H1 (cell line): Measurements from ENCODE around the gene SNU13. TPM values are rescaled to one million over a fixed set of nuclear protein-coding genes. Genes with fewer than 3 reads are reported as not detected.

Experiments used
- CHD1 ChIP-seq: IDR thresholded peaks from 2 replicates; pipeline ENCODE4 v1.6.1; 2012; ENCODE audit warnings: low read depth, low read length, improper control_type of control experiment
- PHF8 ChIP-seq: fragments of 200-600 bp; sonication (generic); conservative IDR thresholded peaks from 2 replicates; pipeline ENCODE4 v1.7.1; 2012; ENCODE audit warnings: low read depth, mild to moderate bottlenecking, inconsistent platforms, low read length, moderate library complexity
- RNF2 ChIP-seq: fragments of 200-900, 300-1000 bp; sonication (generic); IDR thresholded peaks from 2 replicates; pipeline ENCODE4 v1.7.1; 2016; ENCODE audit warnings: borderline replicate concordance, low read depth, mild to moderate bottlenecking, antibody characterized with exemption, low read length; ENCODE audit not compliant: poor library complexity, severe bottlenecking; ENCODE audit errors: missing control alignments
- SRF ChIP-seq: IDR thresholded peaks from 2 replicates; pipeline ENCODE4 v1.6.1; 2011; ENCODE audit warnings: mild to moderate bottlenecking, low read depth, low read length, moderate library complexity
- polyA plus RNA-seq, 7 experiments: library from polyadenylated mRNA; depleted of rRNA in 3 of 7; stranded (reverse) in 5 of 7; unstranded in 2 of 7; fragments of >200 nt in 5 of 7; fragments of 200-250 nt in 2 of 7; gene quantifications; 1 replicate in 5 of 7; 2 replicates in 1 of 7; 4 replicates in 1 of 7; pipeline versions ENCODE4 v1.2.1 to v1.2.3, GENCODE V29; 2011 to 2013; ENCODE audit warnings: missing spikeins in 2 of 7, mixed read lengths in 2 of 7
- total RNA-seq: library from RNA; stranded (reverse); fragmentation: NEBNext Ultra II Directional; extraction: Animal tissue kit (Norgen Biotek cat#: 25700); gene quantifications from 2 replicates; pipeline ENCODE4 v1.2.1, GENCODE V29; 2021

Gene SNU13
- total and polyA plus RNA-seq, 2 of the 8 experiments (the other 6 are each of a cell fraction or from before 2014, with no cell fraction given): 241 to 281 TPM

DNA sequence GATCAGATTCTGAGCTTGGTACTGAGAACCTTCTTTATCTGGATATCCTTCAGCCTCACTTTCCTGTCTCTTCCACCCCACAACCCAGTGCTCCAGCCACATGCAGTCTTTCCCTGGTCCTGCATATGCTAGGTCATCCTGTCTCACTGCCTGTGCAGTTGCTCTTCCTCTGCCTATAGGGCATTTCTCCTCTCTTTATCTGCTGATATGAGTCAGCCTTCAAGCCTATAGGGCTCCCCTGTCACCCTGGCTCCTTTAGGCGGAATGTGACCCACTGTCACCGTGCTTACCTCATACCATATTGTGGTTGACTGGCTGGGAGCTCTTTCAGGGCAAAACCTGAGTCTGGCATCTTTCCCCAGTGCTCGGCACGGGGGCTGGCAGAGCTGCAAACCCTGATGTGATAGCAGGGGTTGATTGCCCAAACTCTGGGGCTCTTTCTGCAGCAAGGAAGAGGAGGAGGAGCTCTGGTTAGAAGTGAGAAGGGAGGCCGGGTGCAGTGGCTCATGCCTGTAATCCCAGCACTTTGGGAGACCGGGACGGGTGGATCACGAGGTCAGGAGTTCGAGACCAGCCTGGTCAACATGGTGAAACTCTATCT is 36.9 kb upstream of the SNU13 start (continued):
- TF ChIP-seq RNF2: no peak
- no peak for TF ChIP-seq PHF8
- TF ChIP-seq SRF: no peak
- no peak for TF ChIP-seq CHD1
